Renal cortical epithelial cell (primary cell): ENCODE data around the gene COL16A1. TPM values are rescaled to one million over a fixed set of nuclear protein-coding genes. Genes with fewer than 3 reads are reported as not detected.
"Not testable (repeated sequence)": the region's sequence is repeated elsewhere in the genome, so short reads cannot be mapped to it uniquely, and the experiment has no call there.

Experiments used
- DNase-seq: peaks from one replicate; pipeline ENCODE4 v3.0.0-alpha.2; 2011; ENCODE audit warnings: low read depth
- total RNA-seq: library from RNA; depleted of rRNA; stranded (reverse); fragments of >200 nt; gene quantifications from 2 replicates; pipeline ENCODE4 v1.2.3, GENCODE V29; 2014

The COL16A1 gene
- total RNA-seq, 1 donor from 2014 or later = 14.5 TPM

GRCh38 chr1:31707059-31707600 lies 3.3 kb upstream of the COL16A1 start:
- not testable (repeated sequence) for DNase-seq

- DNase-seq = no peak
Measured at GRCh38 chr1:31706384-31707058, 2.7 kb upstream of the COL16A1 start.

GRCh38 chr1:31705080-31705866 lies 1.5 kb upstream of the COL16A1 start:
- no peak for DNase-seq

- no peak for DNase-seq
Measured at GRCh38 chr1:31704271-31705079, 658 bp upstream of the COL16A1 start.

GRCh38 chr1:31702836-31703404 lies 897 bp downstream of the COL16A1 start:
- no peak for DNase-seq

GRCh38 chr1:31701091-31701736 lies 2.6 kb downstream of the COL16A1 start:
- peak; percentile 92 for DNase-seq

GRCh38 chr1:31700468-31701090 lies 3.2 kb downstream of the COL16A1 start:
- no peak for DNase-seq

GRCh38 chr1:31699341-31699891 lies 4.4 kb downstream of the COL16A1 start:
- DNase-seq = no peak

- DNase-seq = no peak
Measured at GRCh38 chr1:31697369-31697984, 6.3 kb downstream of the COL16A1 start.

- peak; percentile 49 for DNase-seq
Measured at GRCh38 chr1:31696242-31696641, 7.6 kb downstream of the COL16A1 start.

GRCh38 chr1:31695327-31695726 lies 8.5 kb downstream of the COL16A1 start:
- DNase-seq = no peak

- no peak for DNase-seq
Measured at GRCh38 chr1:31694964-31695313, 8.9 kb downstream of the COL16A1 start.

GRCh38 chr1:31694069-31694963 lies 9.5 kb downstream of the COL16A1 start:
- no peak for DNase-seq

GRCh38 chr1:31693231-31693630 lies 10.6 kb downstream of the COL16A1 start:
- no peak for DNase-seq

- no peak for DNase-seq
Measured at GRCh38 chr1:31691951-31692350, 11.9 kb downstream of the COL16A1 start.

- no peak for DNase-seq
Measured at GRCh38 chr1:31691446-31691845, 12.4 kb downstream of the COL16A1 start.

- no peak for DNase-seq
Measured at GRCh38 chr1:31690921-31691320, 12.9 kb downstream of the COL16A1 start.

- DNase-seq = peak; percentile 94
Measured at GRCh38 chr1:31689854-31690253, 14.0 kb downstream of the COL16A1 start.

- no peak for DNase-seq
Measured at GRCh38 chr1:31689379-31689778, 14.4 kb downstream of the COL16A1 start.
